ENCODE data around the gene LTC4S. TPM values are rescaled to one million over a fixed set of nuclear protein-coding genes. Genes with fewer than 3 reads are reported as not detected.

LTC4S gene
- polyA plus RNA-seq, 1 donor from 2014 or later, result 5.9 TPM

GRCh38 chr5:179814090-179814489, 20.3 kb downstream of the LTC4S start:
- H3K27ac ChIP-seq (ENCODE audit: low read length), result no peak overlapping the region
- TF ChIP-seq MXI1 (conservative IDR thresholded peaks at IDR 0.05; ENCODE audit: poor library complexity, severe bottlenecking), result no peak
- no peak for TF ChIP-seq EP300 (conservative IDR thresholded peaks at IDR 0.05; ENCODE audit: poor library complexity, severe bottlenecking)
- no peaks in the 10 kb centered on the region for H3K9me2 ChIP-seq (ENCODE audit: insufficient read depth, low read length)

GRCh38 chr5:179815491-179816249, 21.9 kb downstream of the LTC4S start:
- no peaks in the 10 kb centered on the region for H3K9me2 ChIP-seq (ENCODE audit: insufficient read depth, low read length)
- no peak overlapping the region for H3K27ac ChIP-seq (ENCODE audit: low read length)
- no peak overlapping the region for H3K4me3 ChIP-seq (ENCODE audit: low read length)
- no peak overlapping the region for H3K9ac ChIP-seq (ENCODE audit: low read length)
- no peaks in the 10 kb centered on the region for H3F3A ChIP-seq (ENCODE audit: insufficient read depth, low read length, poor library complexity, severe bottlenecking)
- H2AFZ ChIP-seq (ENCODE audit: low read depth, low read length), result no peak overlapping the region
- no peaks in the 10 kb centered on the region for H4K20me1 ChIP-seq (ENCODE audit: insufficient read depth)
- no peak overlapping the region for H3K4me2 ChIP-seq (ENCODE audit: low read length)
- H3K36me3 ChIP-seq (ENCODE audit: insufficient read depth, low read length), result no peaks in the 10 kb centered on the region
- TF ChIP-seq RAD21 (conservative IDR thresholded peaks at IDR 0.05), result no peak
- no peak for TF ChIP-seq TAF1 (IDR thresholded peaks at IDR 0.05; ENCODE audit: low read depth)
- TF ChIP-seq, protein P1, sequence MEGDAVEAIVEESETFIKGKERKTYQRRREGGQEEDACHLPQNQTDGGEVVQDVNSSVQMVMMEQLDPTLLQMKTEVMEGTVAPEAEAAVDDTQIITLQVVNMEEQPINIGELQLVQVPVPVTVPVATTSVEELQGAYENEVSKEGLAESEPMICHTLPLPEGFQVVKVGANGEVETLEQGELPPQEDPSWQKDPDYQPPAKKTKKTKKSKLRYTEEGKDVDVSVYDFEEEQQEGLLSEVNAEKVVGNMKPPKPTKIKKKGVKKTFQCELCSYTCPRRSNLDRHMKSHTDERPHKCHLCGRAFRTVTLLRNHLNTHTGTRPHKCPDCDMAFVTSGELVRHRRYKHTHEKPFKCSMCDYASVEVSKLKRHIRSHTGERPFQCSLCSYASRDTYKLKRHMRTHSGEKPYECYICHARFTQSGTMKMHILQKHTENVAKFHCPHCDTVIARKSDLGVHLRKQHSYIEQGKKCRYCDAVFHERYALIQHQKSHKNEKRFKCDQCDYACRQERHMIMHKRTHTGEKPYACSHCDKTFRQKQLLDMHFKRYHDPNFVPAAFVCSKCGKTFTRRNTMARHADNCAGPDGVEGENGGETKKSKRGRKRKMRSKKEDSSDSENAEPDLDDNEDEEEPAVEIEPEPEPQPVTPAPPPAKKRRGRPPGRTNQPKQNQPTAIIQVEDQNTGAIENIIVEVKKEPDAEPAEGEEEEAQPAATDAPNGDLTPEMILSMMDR (IDR thresholded peaks at IDR 0.05; ENCODE audit: poor library complexity, severe bottlenecking), result no peak
- TF ChIP-seq EZH2 (IDR thresholded peaks at IDR 0.05; ENCODE audit: borderline replicate concordance, insufficient read depth, low read length, poor library complexity, severe bottlenecking), result no peak
- no peak for TF ChIP-seq POLR2AphosphoS5 (IDR thresholded peaks at IDR 0.05)
- TF ChIP-seq SMC3 (conservative IDR thresholded peaks at IDR 0.05; ENCODE audit: poor library complexity), result no peak
- TF ChIP-seq, protein P2, sequence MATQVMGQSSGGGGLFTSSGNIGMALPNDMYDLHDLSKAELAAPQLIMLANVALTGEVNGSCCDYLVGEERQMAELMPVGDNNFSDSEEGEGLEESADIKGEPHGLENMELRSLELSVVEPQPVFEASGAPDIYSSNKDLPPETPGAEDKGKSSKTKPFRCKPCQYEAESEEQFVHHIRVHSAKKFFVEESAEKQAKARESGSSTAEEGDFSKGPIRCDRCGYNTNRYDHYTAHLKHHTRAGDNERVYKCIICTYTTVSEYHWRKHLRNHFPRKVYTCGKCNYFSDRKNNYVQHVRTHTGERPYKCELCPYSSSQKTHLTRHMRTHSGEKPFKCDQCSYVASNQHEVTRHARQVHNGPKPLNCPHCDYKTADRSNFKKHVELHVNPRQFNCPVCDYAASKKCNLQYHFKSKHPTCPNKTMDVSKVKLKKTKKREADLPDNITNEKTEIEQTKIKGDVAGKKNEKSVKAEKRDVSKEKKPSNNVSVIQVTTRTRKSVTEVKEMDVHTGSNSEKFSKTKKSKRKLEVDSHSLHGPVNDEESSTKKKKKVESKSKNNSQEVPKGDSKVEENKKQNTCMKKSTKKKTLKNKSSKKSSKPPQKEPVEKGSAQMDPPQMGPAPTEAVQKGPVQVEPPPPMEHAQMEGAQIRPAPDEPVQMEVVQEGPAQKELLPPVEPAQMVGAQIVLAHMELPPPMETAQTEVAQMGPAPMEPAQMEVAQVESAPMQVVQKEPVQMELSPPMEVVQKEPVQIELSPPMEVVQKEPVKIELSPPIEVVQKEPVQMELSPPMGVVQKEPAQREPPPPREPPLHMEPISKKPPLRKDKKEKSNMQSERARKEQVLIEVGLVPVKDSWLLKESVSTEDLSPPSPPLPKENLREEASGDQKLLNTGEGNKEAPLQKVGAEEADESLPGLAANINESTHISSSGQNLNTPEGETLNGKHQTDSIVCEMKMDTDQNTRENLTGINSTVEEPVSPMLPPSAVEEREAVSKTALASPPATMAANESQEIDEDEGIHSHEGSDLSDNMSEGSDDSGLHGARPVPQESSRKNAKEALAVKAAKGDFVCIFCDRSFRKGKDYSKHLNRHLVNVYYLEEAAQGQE (IDR thresholded peaks at IDR 0.05; ENCODE audit: borderline replicate concordance), result no peak
- TF ChIP-seq EP300 (conservative IDR thresholded peaks at IDR 0.05; ENCODE audit: poor library complexity, severe bottlenecking), result no peak
- no peak for TF ChIP-seq MXI1 (conservative IDR thresholded peaks at IDR 0.05; ENCODE audit: poor library complexity, severe bottlenecking)
- peaks cover 4% of the 10 kb centered on the region for H3K27me3 ChIP-seq (ENCODE audit: insufficient read depth, low read depth, low read length)
- H3K9me3 ChIP-seq (ENCODE audit: low read length), result no peaks in the 10 kb centered on the region
- H3K79me2 ChIP-seq (replicated peaks; ENCODE audit: insufficient read depth, low read length), result no peaks in the 10 kb centered on the region

More at GRCh38 chr5:179814090-179814489, 20.3 kb downstream of the LTC4S start:
- Histone ChIP-seq H4K20me1 (ENCODE audit: insufficient read depth) (no peaks in the 10 kb centered on the region), H3K9me3 (ENCODE audit: low read length) (no peaks in the 10 kb centered on the region), H3K9ac (ENCODE audit: low read length) (no peak overlapping the region), H2AFZ (ENCODE audit: low read depth, low read length) (no peak overlapping the region), H3K27me3 (ENCODE audit: insufficient read depth, low read depth, low read length) (peaks cover 4% of the 10 kb centered on the region), H3K36me3 (ENCODE audit: insufficient read depth, low read length) (no peaks in the 10 kb centered on the region), H3K4me3 (ENCODE audit: low read length) (no peak overlapping the region), H3K79me2 (replicated peaks; ENCODE audit: insufficient read depth, low read length) (no peaks in the 10 kb centered on the region), H3K4me2 (ENCODE audit: low read length) (no peak overlapping the region), H3F3A (ENCODE audit: insufficient read depth, low read length, poor library complexity, severe bottlenecking) (no peaks in the 10 kb centered on the region)

All from neural cell (in vitro differentiated cells).